GM21825 (cell line): ENCODE measurements around the gene PIEZO2.

Source experiments
- ATAC-seq: cut with Tn5 transposase; IDR thresholded peaks from one replicate; pipeline ENCODE4 v1.9.1; 2021; ENCODE audit warnings: mild to moderate bottlenecking, moderate library complexity; ENCODE audit not compliant: unreplicated experiment

Gene PIEZO2

GRCh38 chr18:10900435-10900834 is 248.9 kb downstream of the PIEZO2 start:
- ATAC-seq, result no peak

GRCh38 chr18:10899481-10899880 is 249.9 kb downstream of the PIEZO2 start:
- ATAC-seq, result no peak

GRCh38 chr18:10898417-10898974 is 250.9 kb downstream of the PIEZO2 start:
- no peak for ATAC-seq

- ATAC-seq, result no peak
Observed at GRCh38 chr18:10896851-10897250, 252.5 kb downstream of the PIEZO2 start.

- no peak for ATAC-seq
Observed at GRCh38 chr18:10895976-10896375, 253.4 kb downstream of the PIEZO2 start.

- ATAC-seq, result no peak
Observed at GRCh38 chr18:10894501-10894900, 254.9 kb downstream of the PIEZO2 start.

- no peak for ATAC-seq
Observed at GRCh38 chr18:10893761-10894160, 255.6 kb downstream of the PIEZO2 start.

- no peak for ATAC-seq
Observed at GRCh38 chr18:10893196-10893595, 256.2 kb downstream of the PIEZO2 start.

- ATAC-seq, result no peak
Observed at GRCh38 chr18:10892786-10893185, 256.6 kb downstream of the PIEZO2 start.

GRCh38 chr18:10890022-10890421 is 259.3 kb downstream of the PIEZO2 start:
- ATAC-seq, result no peak

GRCh38 chr18:10878703-10879102 is 270.7 kb downstream of the PIEZO2 start:
- peak; percentile 82 for ATAC-seq

GRCh38 chr18:10877987-10878386 is 271.4 kb downstream of the PIEZO2 start:
- no peak for ATAC-seq

GRCh38 chr18:10875811-10876210 is 273.6 kb downstream of the PIEZO2 start:
- ATAC-seq, result no peak

GRCh38 chr18:10872304-10872703 is 277.1 kb downstream of the PIEZO2 start:
- ATAC-seq, result no peak

GRCh38 chr18:10864722-10865121 is 284.6 kb downstream of the PIEZO2 start:
- no peak for ATAC-seq

GRCh38 chr18:10863026-10863425 is 286.3 kb downstream of the PIEZO2 start:
- no peak for ATAC-seq

GRCh38 chr18:10860928-10861327 is 288.4 kb downstream of the PIEZO2 start:
- ATAC-seq, result no peak

GRCh38 chr18:10860382-10860781 is 289.0 kb downstream of the PIEZO2 start:
- no peak for ATAC-seq

- no peak for ATAC-seq
Observed at GRCh38 chr18:10858477-10858876, 290.9 kb downstream of the PIEZO2 start.

- no peak for ATAC-seq
Observed at GRCh38 chr18:10856132-10856531, 293.2 kb downstream of the PIEZO2 start.

GRCh38 chr18:10852385-10853303 is 296.7 kb downstream of the PIEZO2 start:
- no peak for ATAC-seq

GRCh38 chr18:10851824-10852319 is 297.5 kb downstream of the PIEZO2 start:
- ATAC-seq, result no peak
